ENCODE data around the gene NSL1. TPM values are rescaled to one million over a fixed set of nuclear protein-coding genes. Genes with fewer than 3 reads are reported as not detected.

Gene NSL1
- total and polyA plus RNA-seq, 2 donors (not counting 1 experiment from before 2014, with no cell fraction given) = 20.5 to 45.9 TPM

- Mint-ChIP-seq H3K27ac (no peak overlapping the region), H3K27me3 (peaks cover 6% of the 10 kb centered on the region), H3K9me3 (ENCODE audit: insufficient read depth) (no peaks in the 10 kb centered on the region), H3K4me3 (no peak overlapping the region), H3K4me1 (no peaks in the 10 kb centered on the region)
- CTCF ChIA-PET = no interaction called here
- POLR2A ChIA-PET = no interaction called here
- Histone ChIP-seq H4K20me1 (ENCODE audit: control insufficient read depth, insufficient read depth, low read length, poor library complexity, severe bottlenecking) (no peaks in the 10 kb centered on the region), H3K9ac (ENCODE audit: low read length) (no peak overlapping the region), H3K4me1 (ENCODE audit: control insufficient read depth in 2 of 2, insufficient read depth in 2 of 2, low read length in 2 of 2) (no peaks in the 10 kb centered on the region), H3K36me3 (replicated peaks in 1 of 2; ENCODE audit: control extremely low read depth in 1 of 2, control insufficient read depth in 1 of 2, extremely low read depth in 1 of 2, insufficient read depth in 2 of 2, low read length in 1 of 2) (no peaks in the 10 kb centered on the region), H3K27me3 (replicated peaks in 1 of 4; ENCODE audit: control extremely low read depth in 1 of 4, control insufficient read depth in 3 of 4, insufficient read depth in 4 of 4, low read length in 3 of 4) (no peaks in the 10 kb centered on the region), H3K4me3 (ENCODE audit: control extremely low read depth in 1 of 5, extremely low read depth in 1 of 5, insufficient read depth in 1 of 5, low read depth in 2 of 5, low read length in 4 of 5) (no peak overlapping the region), H2AFZ (ENCODE audit: insufficient read depth, low read depth, low read length, poor library complexity, severe bottlenecking) (no peak overlapping the region), H3K4me2 (replicated peaks; ENCODE audit: low read depth, low read length, poor library complexity, severe bottlenecking) (no peak overlapping the region), H3K79me2 (ENCODE audit: control insufficient read depth, insufficient read depth, low read length) (no peaks in the 10 kb centered on the region), H3K27ac (ENCODE audit: low read length in 2 of 2) (no peak overlapping the region), H3K9me3 (ENCODE audit: control extremely low read depth in 1 of 3, control insufficient read depth in 2 of 3, insufficient read depth in 1 of 3, low read length in 2 of 3) (peaks cover 0 to 2% (median 0%) of the 10 kb centered on the region in 3 donors)
- ATAC-seq (ENCODE audit: low read depth) (no peak), DNase-seq (no peak)
- WGBS (ENCODE audit: insufficient coverage) = 59% methylated on average over 2 of the region's 4 CpGs
- TF ChIP-seq EZH2 (IDR thresholded peaks at IDR 0.05; ENCODE audit: borderline replicate concordance, insufficient read depth, low read depth, low read length, poor library complexity, severe bottlenecking) (no peak), CTCF (IDR thresholded peaks at IDR 0.05) (no peak)
- intact Hi-C loops (cut with micrococcal nuclease) = no loop called here
Measured at GRCh38 chr1:212718499-212718898, 73.1 kb downstream of the NSL1 start.

DNA sequence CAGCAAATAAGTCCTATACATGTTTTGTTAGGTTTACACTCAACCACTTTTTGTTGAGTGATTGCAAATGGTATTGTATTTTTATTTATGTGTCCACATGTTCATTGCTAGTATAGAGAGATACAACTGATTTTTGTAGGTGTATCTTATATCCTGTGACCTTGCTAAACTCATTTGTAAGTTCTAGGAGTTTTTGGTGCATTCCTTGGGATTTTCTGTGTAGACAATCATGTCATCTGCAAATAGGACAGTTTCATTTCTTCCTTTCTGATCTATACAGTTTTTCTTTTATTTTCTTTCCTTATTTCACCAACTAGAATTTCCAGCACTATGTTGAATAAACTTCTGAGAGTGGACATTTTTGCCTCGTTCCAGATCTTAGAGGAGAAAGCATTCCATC, 75.4 kb downstream of the NSL1 start:
- no peak overlapping the region for H2AFZ ChIP-seq (ENCODE audit: insufficient read depth, low read depth, low read length, poor library complexity, severe bottlenecking)
- H3K79me2 ChIP-seq (ENCODE audit: control insufficient read depth, insufficient read depth, low read length) = no peaks in the 10 kb centered on the region
- H3K4me1 Mint-ChIP-seq = no peaks in the 10 kb centered on the region
- CTCF ChIA-PET = interaction anchor here (1.1 kb wide), 1 partner anchor 239 kb away, joined by 3 read pairs; no protein-coding TSS in a partner anchor
- ATAC-seq (ENCODE audit: low read depth) = no peak
- no peaks in the 10 kb centered on the region for H3K4me1 ChIP-seq (ENCODE audit: control insufficient read depth in 2 of 2, insufficient read depth in 2 of 2, low read length in 2 of 2)
- no peak overlapping the region for H3K4me3 ChIP-seq (ENCODE audit: control extremely low read depth in 1 of 5, extremely low read depth in 1 of 5, insufficient read depth in 1 of 5, low read depth in 2 of 5, low read length in 4 of 5)
- no peak overlapping the region for H3K4me2 ChIP-seq (replicated peaks; ENCODE audit: low read depth, low read length, poor library complexity, severe bottlenecking)
- intact Hi-C loops (cut with micrococcal nuclease) = no loop called here
- H3K27ac Mint-ChIP-seq = no peak overlapping the region
- no peak overlapping the region for H3K9ac ChIP-seq (ENCODE audit: low read length)
- no peak for DNase-seq
- H3K4me3 Mint-ChIP-seq = no peak overlapping the region
- H3K27me3 ChIP-seq (replicated peaks in 1 of 4; ENCODE audit: control extremely low read depth in 1 of 4, control insufficient read depth in 3 of 4, insufficient read depth in 4 of 4, low read length in 3 of 4) = no peaks in the 10 kb centered on the region
- H3K27me3 Mint-ChIP-seq = peaks cover 6% of the 10 kb centered on the region
- no peaks in the 10 kb centered on the region for H3K36me3 ChIP-seq (replicated peaks in 1 of 2; ENCODE audit: control extremely low read depth in 1 of 2, control insufficient read depth in 1 of 2, extremely low read depth in 1 of 2, insufficient read depth in 2 of 2, low read length in 1 of 2)
- H4K20me1 ChIP-seq (ENCODE audit: control insufficient read depth, insufficient read depth, low read length, poor library complexity, severe bottlenecking) = no peaks in the 10 kb centered on the region
- no CpG with 5 or more reads among the region's 1 CpG for WGBS (ENCODE audit: insufficient coverage)
- H3K9me3 ChIP-seq (ENCODE audit: control extremely low read depth in 1 of 3, control insufficient read depth in 2 of 3, insufficient read depth in 1 of 3, low read length in 2 of 3) = peaks cover 0 to 2% (median 0%) of the 10 kb centered on the region in 3 donors
- POLR2A ChIA-PET = no interaction called here
- no peak for TF ChIP-seq EZH2 (IDR thresholded peaks at IDR 0.05; ENCODE audit: borderline replicate concordance, insufficient read depth, low read depth, low read length, poor library complexity, severe bottlenecking)
- no peak for TF ChIP-seq CTCF (IDR thresholded peaks at IDR 0.05)
- no peak overlapping the region for H3K27ac ChIP-seq (ENCODE audit: low read length in 2 of 2)
- no peaks in the 10 kb centered on the region for H3K9me3 Mint-ChIP-seq (ENCODE audit: insufficient read depth)

Data from B cell (primary cell).